Upper lobe of right lung (tissue), 1 donor: Measurements from ENCODE around the gene SGCA. TPM values are rescaled to one million over a fixed set of nuclear protein-coding genes. Genes with fewer than 3 reads are reported as not detected.
A peak's percentile ranks its signal among the peaks of the same experiment; 100 is the strongest.

Source experiments
- ATAC-seq: fragments of 200-7000 bp; cut with Tn5 transposase; one replicate; pipeline ENCODE4 v1.9.1; 2020; ENCODE audit warnings: mild to moderate bottlenecking, moderate library complexity
- DNase-seq: peaks from one replicate; pipeline ENCODE4 v3.0.0-alpha.2; 2020
- H3K27ac ChIP-seq: fragments of 200-600 bp; one replicate; pipeline ENCODE4 v1.8.0; 2022
- H3K27me3 ChIP-seq: fragments of 200-600 bp; one replicate; pipeline ENCODE4 v1.8.0; 2022; ENCODE audit warnings: mild to moderate bottlenecking
- H3K36me3 ChIP-seq: fragments of 200-600 bp; one replicate; pipeline ENCODE4 v1.8.0; 2022
- H3K4me1 ChIP-seq: fragments of 200-600 bp; one replicate; pipeline ENCODE4 v1.8.0; 2022
- H3K4me3 ChIP-seq: fragments of 200-600 bp; one replicate; pipeline ENCODE4 v1.8.0; 2022; ENCODE audit warnings: mild to moderate bottlenecking
- H3K9me3 ChIP-seq: fragments of 200-600 bp; one replicate; pipeline ENCODE4 v1.8.0; 2022
- CTCF ChIP-seq: fragments of 200-600 bp; IDR thresholded peaks from one replicate; pipeline ENCODE4 v1.8.0; 2022; ENCODE audit warnings: antibody characterized with exemption
- intact Hi-C: fragments of 100-400 bp; cut with DNase I; formaldehyde crosslinking; loops from one replicate; pipeline ENCODE4 v1.11.0; 2022
- total RNA-seq: library from RNA; stranded (reverse); fragmentation: NEBNext Ultra II Directional; extraction: Animal tissue kit (Norgen Biotek cat#: 25700); gene quantifications from one replicate; pipeline ENCODE4 v1.2.1, GENCODE V29; 2021
- donor health status: DM: no; HTN: yes; CAD: no; lungs with severe emphysema.

SGCA gene
- total RNA-seq, 1 donor from 2014 or later = 27.8 TPM

- Histone ChIP-seq H3K27ac (no peak overlapping the region), H3K27me3 (peaks cover 24% of the 10 kb centered on the region), H3K4me3 (no peak overlapping the region), H3K36me3 (no peaks in the 10 kb centered on the region), H3K4me1 (peaks cover 21% of the 10 kb centered on the region), H3K9me3 (no peaks in the 10 kb centered on the region)
- intact Hi-C loops = no loop called here
- DNase-seq (no peak), ATAC-seq (no peak)
- TF ChIP-seq CTCF = no peak
Measured at GRCh38 chr17:50120475-50121253, 45.1 kb upstream of the SGCA start.

- no peak for ATAC-seq
- H3K27ac ChIP-seq = peak overlapping the region; percentile 63
- intact Hi-C loops = no loop called here
- H3K36me3 ChIP-seq = no peaks in the 10 kb centered on the region
- peaks cover 15% of the 10 kb centered on the region for H3K4me1 ChIP-seq
- no peak for TF ChIP-seq CTCF
- peaks cover 6% of the 10 kb centered on the region for H3K27me3 ChIP-seq
- H3K9me3 ChIP-seq = no peaks in the 10 kb centered on the region
- H3K4me3 ChIP-seq = no peak overlapping the region
- no peak for DNase-seq
Measured at GRCh38 chr17:50122945-50123344, 42.9 kb upstream of the SGCA start.

GRCh38 chr17:50123649-50124349 lies 42.0 kb upstream of the SGCA start:
- ATAC-seq (no peak), DNase-seq (no peak)
- H3K27me3 ChIP-seq = no peaks in the 10 kb centered on the region
- intact Hi-C loops = no loop called here
- no peaks in the 10 kb centered on the region for H3K9me3 ChIP-seq
- no peak for TF ChIP-seq CTCF
- H3K27ac ChIP-seq = peak overlapping the region; percentile 63
- H3K36me3 ChIP-seq = no peaks in the 10 kb centered on the region
- peaks cover 17% of the 10 kb centered on the region for H3K4me1 ChIP-seq
- no peak overlapping the region for H3K4me3 ChIP-seq

- DNase-seq (no peak), ATAC-seq (no peak)
- Histone ChIP-seq H3K4me1 (peaks cover 28% of the 10 kb centered on the region), H3K36me3 (no peaks in the 10 kb centered on the region), H3K9me3 (no peaks in the 10 kb centered on the region), H3K27me3 (peaks cover 5% of the 10 kb centered on the region), H3K4me3 (no peak overlapping the region), H3K27ac (no peak overlapping the region)
- intact Hi-C loops = no loop called here
- TF ChIP-seq CTCF = no peak
Measured at GRCh38 chr17:50125420-50125997, 40.3 kb upstream of the SGCA start.

GRCh38 chr17:50127697-50128361 lies 38.0 kb upstream of the SGCA start:
- Histone ChIP-seq H3K9me3 (no peaks in the 10 kb centered on the region), H3K27ac (no peak overlapping the region), H3K4me3 (no peak overlapping the region), H3K4me1 (peaks cover 28% of the 10 kb centered on the region), H3K27me3 (peaks cover 5% of the 10 kb centered on the region), H3K36me3 (no peaks in the 10 kb centered on the region)
- no peak for DNase-seq
- no peak for ATAC-seq
- no peak for TF ChIP-seq CTCF
- intact Hi-C loops = no loop called here
